ENCODE measurements around the gene ISL1.

- TF ChIP-seq CTCF (conservative IDR thresholded peaks at IDR 0.05): no peak
- no peak for TF ChIP-seq EZH2 (IDR thresholded peaks at IDR 0.05; ENCODE audit: low read depth)
Measured at GRCh38 chr5:51385216-51385615, 2.0 kb downstream of the ISL1 start.
